GM19455 (cell line): ENCODE measurements around the gene ARL8B.
"Not testable (repeated sequence)": the region's sequence is repeated elsewhere in the genome, so short reads cannot be mapped to it uniquely, and the experiment has no call there.

Experiments
- ATAC-seq: cut with Tn5 transposase; IDR thresholded peaks from one replicate; pipeline ENCODE4 v1.9.1; 2021; ENCODE audit not compliant: unreplicated experiment

The ARL8B gene

GRCh38 chr3:5122030-5122740, at the start of gene ARL8B:
TSS of gene ARL8B (plus strand) at chr3:5122292. CDS start at chr3:5122466, 174 bp downstream.
- ATAC-seq = peak; percentile 95

GRCh38 chr3:5073374-5074085, 48.6 kb upstream of the ARL8B start:
- ATAC-seq = no peak

GRCh38 chr3:5078151-5078550, 43.9 kb upstream of the ARL8B start:
- no peak for ATAC-seq

- ATAC-seq = no peak
Observed at GRCh38 chr3:5079761-5080160, 42.3 kb upstream of the ARL8B start.

- no peak for ATAC-seq
Observed at GRCh38 chr3:5080779-5081550, 41.1 kb upstream of the ARL8B start.

- ATAC-seq = not testable (repeated sequence)
Observed at GRCh38 chr3:5081973-5082788, 39.9 kb upstream of the ARL8B start.

- ATAC-seq = no peak
Observed at GRCh38 chr3:5082789-5083115, 39.3 kb upstream of the ARL8B start.

GRCh38 chr3:5084224-5084623, 37.9 kb upstream of the ARL8B start:
- no peak for ATAC-seq

GRCh38 chr3:5086708-5087107, 35.4 kb upstream of the ARL8B start:
- ATAC-seq = no peak

GRCh38 chr3:5087209-5087608, 34.9 kb upstream of the ARL8B start:
- ATAC-seq = no peak

GRCh38 chr3:5090197-5090596, 31.9 kb upstream of the ARL8B start:
- ATAC-seq = no peak

GRCh38 chr3:5092018-5092417, 30.1 kb upstream of the ARL8B start:
- ATAC-seq = no peak

- no peak for ATAC-seq
Observed at GRCh38 chr3:5093731-5094130, 28.4 kb upstream of the ARL8B start.

GRCh38 chr3:5095886-5096285, 26.2 kb upstream of the ARL8B start:
- ATAC-seq = no peak

- ATAC-seq = no peak
Observed at GRCh38 chr3:5096336-5097008, 25.6 kb upstream of the ARL8B start.

GRCh38 chr3:5098346-5098745, 23.7 kb upstream of the ARL8B start:
- ATAC-seq = no peak

GRCh38 chr3:5102532-5102931, 19.6 kb upstream of the ARL8B start:
- no peak for ATAC-seq

GRCh38 chr3:5103743-5104142, 18.3 kb upstream of the ARL8B start:
- ATAC-seq = no peak

GRCh38 chr3:5105050-5105449, 17.0 kb upstream of the ARL8B start:
- no peak for ATAC-seq

GRCh38 chr3:5106371-5106770, 15.7 kb upstream of the ARL8B start:
- ATAC-seq = not testable (repeated sequence)

- ATAC-seq = not testable (repeated sequence)
Observed at GRCh38 chr3:5106933-5107334, 15.2 kb upstream of the ARL8B start.
